HepG2 (cell line): Measurements from ENCODE around the gene ZBTB46. TPM values are rescaled to one million over a fixed set of nuclear protein-coding genes. Genes with fewer than 3 reads are reported as not detected.

Experiments used
- CTCF ChIP-seq: sonication (generic); formaldehyde crosslinking; IDR thresholded peaks from 2 replicates; pipeline ENCODE4 v1.5.0; 2020; ENCODE audit warnings: mild to moderate bottlenecking, missing genetic modification reagents, moderate library complexity
- ETV5 ChIP-seq: IDR thresholded peaks from 2 replicates; pipeline ENCODE4 v1.6.1; 2018; ENCODE audit warnings: missing biosample characterization, missing genetic modification reagents, inconsistent platforms, borderline replicate concordance
- HNRNPL ChIP-seq: fragments of 200-400 bp; formaldehyde crosslinking; IDR thresholded peaks from 2 replicates; pipeline ENCODE4 v1.6.1; 2017; ENCODE audit warnings: mild to moderate bottlenecking, low read depth, low read length
- KDM1A ChIP-seq: IDR thresholded peaks from 2 replicates; pipeline ENCODE4 v1.6.1; 2016; ENCODE audit warnings: missing compliant biosample characterization
- KDM3A ChIP-seq: IDR thresholded peaks from 2 replicates; pipeline ENCODE4 v1.6.1; 2018; ENCODE audit warnings: low read depth, missing compliant biosample characterization
- MTF1 ChIP-seq: sonication (generic); formaldehyde crosslinking; IDR thresholded peaks from 2 replicates; pipeline ENCODE4 v1.5.0; 2020; ENCODE audit warnings: missing genetic modification reagents
- POGK ChIP-seq: sonication (generic); formaldehyde crosslinking; conservative IDR thresholded peaks from 2 replicates; pipeline ENCODE4 v1.8.0; 2022; ENCODE audit warnings: mild to moderate bottlenecking, moderate library complexity, missing genetic modification reagents
- PRDM10 ChIP-seq: sonication (generic); formaldehyde crosslinking; IDR thresholded peaks from 2 replicates; pipeline ENCODE4 v1.4.0; 2020; ENCODE audit warnings: low read depth, missing genetic modification reagents
- SOX13 ChIP-seq, 3 experiments: fragments of 450-650 bp in 1 of 3; sonication (generic) in 1 of 3; formaldehyde crosslinking in 1 of 3; IDR thresholded peaks in 2 of 3; conservative IDR thresholded peaks in 1 of 3; 2 replicates each; pipeline versions ENCODE4 v1.5.0 to v1.6.1; 2016 to 2020; ENCODE audit warnings: antibody characterized with exemption in 1 of 3, mild to moderate bottlenecking in 1 of 3, missing compliant biosample characterization in 1 of 3, missing genetic modification reagents in 1 of 3, moderate library complexity in 1 of 3
- THAP7 ChIP-seq: sonication (generic); formaldehyde crosslinking; IDR thresholded peaks from 2 replicates; pipeline ENCODE4 v1.8.1; 2023; ENCODE audit warnings: mild to moderate bottlenecking, missing genetic modification reagents
- THAP9 ChIP-seq: sonication (generic); formaldehyde crosslinking; IDR thresholded peaks from 2 replicates; pipeline ENCODE4; 2020; ENCODE audit warnings: missing genetic modification reagents, mild to moderate bottlenecking, borderline replicate concordance
- ZMYM3 ChIP-seq: sonication (generic); formaldehyde crosslinking; IDR thresholded peaks from 2 replicates; pipeline ENCODE4 v1.5.1; 2020; ENCODE audit warnings: mild to moderate bottlenecking, missing genetic modification reagents
- ZNF337 ChIP-seq: sonication (generic); formaldehyde crosslinking; IDR thresholded peaks from 2 replicates; pipeline ENCODE4 v1.5.1; 2020; ENCODE audit warnings: missing genetic modification reagents, low read depth, mild to moderate bottlenecking, borderline replicate concordance
- ZNF543 ChIP-seq: sonication (generic); formaldehyde crosslinking; IDR thresholded peaks from 2 replicates; pipeline ENCODE4 v1.4.0; 2020; ENCODE audit warnings: mild to moderate bottlenecking, missing genetic modification reagents
- ZNF768 ChIP-seq: sonication (generic); formaldehyde crosslinking; IDR thresholded peaks from 2 replicates; pipeline ENCODE4 v1.4.0; 2020; ENCODE audit warnings: missing genetic modification reagents
- ZNF776 ChIP-seq: sonication (generic); formaldehyde crosslinking; IDR thresholded peaks from 2 replicates; pipeline ENCODE4 v1.4.0; 2020; ENCODE audit warnings: mild to moderate bottlenecking, missing genetic modification reagents
- ZNF879 ChIP-seq: sonication (generic); formaldehyde crosslinking; IDR thresholded peaks from 2 replicates; pipeline ENCODE4 v1.8.1; 2023; ENCODE audit warnings: missing genetic modification reagents
- ZSCAN22 ChIP-seq: sonication (generic); formaldehyde crosslinking; IDR thresholded peaks from 2 replicates; pipeline ENCODE4 v1.4.0; 2020; ENCODE audit warnings: mild to moderate bottlenecking, missing genetic modification reagents
- polyA plus RNA-seq, 8 experiments: library from polyadenylated mRNA; depleted of rRNA in 3 of 8; stranded (reverse) in 7 of 8; unstranded in 1 of 8; fragments of >200 nt; fragmentation: Illumina TruSeq in 4 of 8; extraction: Trizol in 4 of 8; gene quantifications; 2 replicates each; pipeline versions ENCODE4 v1.2.1 to v1.2.3, GENCODE V29; 2011 to 2016; ENCODE audit warnings: low read depth in 4 of 8, missing spikeins in 1 of 8, mixed read lengths in 1 of 8; ENCODE audit not compliant: insufficient read depth in 1 of 8
- total RNA-seq, 5 experiments: library from RNA; depleted of rRNA; stranded (reverse); fragments of >200 nt; fragmentation: Illumina TruSeq; extraction: Trizol; gene quantifications; 2 replicates each; pipeline ENCODE4 v1.2.3, GENCODE V29; 2016; ENCODE audit warnings: low read depth in 1 of 5

ZBTB46 gene
- total and polyA plus RNA-seq, 2 of the 13 experiments (the other 11 are each of a cell fraction or from before 2014, with no cell fraction given): 1.6 to 13.5 TPM

- TF ChIP-seq PRDM10 (CRISPR knock-in tag) (no peak), KDM3A (no peak), ETV5 (CRISPR knock-in tag) (no peak), ZNF879 (CRISPR knock-in tag) (peak; percentile 73; the same call in 1 of the 2 replicates), ZNF543 (peak; percentile 57; the same call in 1 of the 2 replicates), ZNF337 (CRISPR knock-in tag) (no peak; the same call in 1 of the 2 replicates), SOX13 (IDR thresholded peaks at IDR 0.05) (no peak), SOX13 (CRISPR knock-in tag; conservative IDR thresholded peaks at IDR 0.05 in 1 of 2, IDR thresholded peaks at IDR 0.05 in 1 of 2) (no peak), THAP9 (CRISPR knock-in tag) (no peak), ZNF768 (CRISPR knock-in tag) (no peak), KDM1A (CRISPR knock-in tag) (no peak), MTF1 (CRISPR knock-in tag) (no peak), ZSCAN22 (0 out of 2 replicates have a peak, but pooled peaks have one; percentile 36), HNRNPL (0 out of 2 replicates have a peak, but pooled peaks have one; percentile 52), THAP7 (peak; percentile 75; the same call in 1 of the 2 replicates), POGK (CRISPR knock-in tag) (peak; percentile 78), ZMYM3 (CRISPR knock-in tag) (no peak), ZNF776 (CRISPR knock-in tag) (peak; percentile 39; the same call in 1 of the 2 replicates), CTCF (CRISPR knock-in tag) (no peak)
These were observed 23.8 kb upstream of the ZBTB46 start (continued) for GRCh38 chr20:63854766-63855362.
